ENCODE measurements around the gene EPB41L2. TPM values are rescaled to one million over a fixed set of nuclear protein-coding genes. Genes with fewer than 3 reads are reported as not detected.

The EPB41L2 gene
- total and polyA plus RNA-seq, 2 donors from 2014 or later = 19.6 to 111 TPM

GRCh38 chr6:130903007-130903406 lies 160.0 kb downstream of the EPB41L2 start:
- Histone ChIP-seq H3K4me3 (ENCODE audit: low read length in 3 of 3) (no peak overlapping the region), H3K27ac (ENCODE audit: low read depth in 2 of 2, low read length in 2 of 2) (no peak overlapping the region), H3K4me1 (ENCODE audit: control insufficient read depth in 2 of 3, insufficient read depth in 2 of 3, low read depth in 1 of 3, low read length in 3 of 3) (peaks cover 0 to 3% (median 0%) of the 10 kb centered on the region in 3 donors), H3K27me3 (ENCODE audit: control insufficient read depth, insufficient read depth, low read length) (no peaks in the 10 kb centered on the region), H3K36me3 (ENCODE audit: control insufficient read depth in 2 of 3, insufficient read depth in 3 of 3, low read length in 3 of 3) (no peaks in the 10 kb centered on the region), H3K9ac (ENCODE audit: low read length in 3 of 3) (no peak overlapping the region), H3K9me3 (ENCODE audit: control insufficient read depth in 2 of 3, insufficient read depth in 1 of 3, low read length in 3 of 3) (no peaks in the 10 kb centered on the region)
- intact Hi-C loops (cut with DNase I) = no loop called here
- TF ChIP-seq CTCF (IDR thresholded peaks at IDR 0.05; ENCODE audit: borderline replicate concordance, extremely low read depth, insufficient read depth) = no peak
- no peak for DNase-seq
- FAIRE-seq = no peak

GRCh38 chr6:130900913-130901312 lies 162.1 kb downstream of the EPB41L2 start:
- DNase-seq (no peak), FAIRE-seq (no peak)
- intact Hi-C loops (cut with DNase I) = no loop called here
- Histone ChIP-seq H3K36me3 (ENCODE audit: control insufficient read depth in 2 of 3, insufficient read depth in 3 of 3, low read length in 3 of 3) (no peaks in the 10 kb centered on the region), H3K27me3 (ENCODE audit: control insufficient read depth, insufficient read depth, low read length) (no peaks in the 10 kb centered on the region), H3K4me1 (ENCODE audit: control insufficient read depth in 2 of 3, insufficient read depth in 2 of 3, low read depth in 1 of 3, low read length in 3 of 3) (no peaks in the 10 kb centered on the region), H3K9me3 (ENCODE audit: control insufficient read depth in 2 of 3, insufficient read depth in 1 of 3, low read length in 3 of 3) (no peaks in the 10 kb centered on the region), H3K9ac (ENCODE audit: low read length in 3 of 3) (no peak overlapping the region), H3K4me3 (ENCODE audit: low read length in 3 of 3) (no peak overlapping the region), H3K27ac (ENCODE audit: low read depth in 2 of 2, low read length in 2 of 2) (no peak overlapping the region)
- no peak for TF ChIP-seq CTCF (IDR thresholded peaks at IDR 0.05; ENCODE audit: borderline replicate concordance, extremely low read depth, insufficient read depth)

- intact Hi-C loops (cut with DNase I) = no loop called here
- peaks cover 0 to 6% (median 3%) of the 10 kb centered on the region in 3 donors for H3K36me3 ChIP-seq (ENCODE audit: control insufficient read depth in 2 of 3, insufficient read depth in 3 of 3, low read length in 3 of 3)
- DNase-seq (no peak), FAIRE-seq (no peak)
- no peak for TF ChIP-seq CTCF (IDR thresholded peaks at IDR 0.05; ENCODE audit: borderline replicate concordance, extremely low read depth, insufficient read depth)
- no peak overlapping the region for H3K9ac ChIP-seq (ENCODE audit: low read length in 3 of 3)
- H3K9me3 ChIP-seq (ENCODE audit: control insufficient read depth in 2 of 3, insufficient read depth in 1 of 3, low read length in 3 of 3) = no peaks in the 10 kb centered on the region
- H3K4me3 ChIP-seq (ENCODE audit: low read length in 3 of 3) = no peak overlapping the region
- H3K4me1 ChIP-seq (ENCODE audit: control insufficient read depth in 2 of 3, insufficient read depth in 2 of 3, low read depth in 1 of 3, low read length in 3 of 3) = no peaks in the 10 kb centered on the region
- H3K27me3 ChIP-seq (ENCODE audit: control insufficient read depth, insufficient read depth, low read length) = no peaks in the 10 kb centered on the region
- no peak overlapping the region for H3K27ac ChIP-seq (ENCODE audit: low read depth in 2 of 2, low read length in 2 of 2)
Observed at GRCh38 chr6:130896249-130896648, 166.8 kb downstream of the EPB41L2 start.

- no peaks in the 10 kb centered on the region for H3K27me3 ChIP-seq (ENCODE audit: control insufficient read depth, insufficient read depth, low read length)
- no peak for TF ChIP-seq CTCF (IDR thresholded peaks at IDR 0.05; ENCODE audit: borderline replicate concordance, extremely low read depth, insufficient read depth)
- H3K4me1 ChIP-seq (ENCODE audit: control insufficient read depth in 2 of 3, insufficient read depth in 2 of 3, low read depth in 1 of 3, low read length in 3 of 3) = no peaks in the 10 kb centered on the region
- H3K36me3 ChIP-seq (ENCODE audit: control insufficient read depth in 2 of 3, insufficient read depth in 3 of 3, low read length in 3 of 3) = peaks cover 0 to 6% (median 3%) of the 10 kb centered on the region in 3 donors
- peak overlapping the region in 1 of 3 donors; percentile 11 for H3K4me3 ChIP-seq (ENCODE audit: low read length in 3 of 3)
- peak; percentile 51 for FAIRE-seq
- no peaks in the 10 kb centered on the region for H3K9me3 ChIP-seq (ENCODE audit: control insufficient read depth in 2 of 3, insufficient read depth in 1 of 3, low read length in 3 of 3)
- DNase-seq = no peak
- intact Hi-C loops (cut with DNase I) = no loop called here
- no peak overlapping the region for H3K27ac ChIP-seq (ENCODE audit: low read depth in 2 of 2, low read length in 2 of 2)
- no peak overlapping the region for H3K9ac ChIP-seq (ENCODE audit: low read length in 3 of 3)
Observed at GRCh38 chr6:130895516-130895915, 167.5 kb downstream of the EPB41L2 start.

All from kidney (tissue), 14 donors.